Small intestine (tissue), 7 donors: ENCODE results near the gene PCTP. TPM values are rescaled to one million over a fixed set of nuclear protein-coding genes. Genes with fewer than 3 reads are reported as not detected.

ENCODE experiments used
- DNase-seq, 2 donors: peaks; one replicate each; pipeline versions ENCODE4 v3.0.0 to v3.0.0-alpha.2; 2013
- FAIRE-seq: peaks from 2 replicates; lab custom pipeline; 2012; peaks lifted over from hg19 to GRCh38; lab: Jason Lieb, UNC
- H3K27ac ChIP-seq, 3 donors: one replicate each; pipeline ENCODE4 v1.5.1; 2013; ENCODE audit warnings: low read length in 2 of 3, mild to moderate bottlenecking in 2 of 3, control low read depth in 1 of 3, inconsistent platforms in 1 of 3, low read depth in 1 of 3, moderate library complexity in 1 of 3
- H3K27me3 ChIP-seq, 3 donors: one replicate each; pipeline ENCODE4 v1.6.1; 2013; ENCODE audit warnings: low read length in 3 of 3, inconsistent platforms in 1 of 3; ENCODE audit not compliant: control insufficient read depth in 3 of 3, insufficient read depth in 3 of 3
- H3K36me3 ChIP-seq, 3 donors: one replicate each; pipeline ENCODE4 v1.6.1; 2013; ENCODE audit warnings: low read length in 3 of 3, inconsistent platforms in 1 of 3, low read depth in 1 of 3, mild to moderate bottlenecking in 1 of 3, moderate library complexity in 1 of 3; ENCODE audit not compliant: control insufficient read depth in 3 of 3, insufficient read depth in 2 of 3
- H3K4me1 ChIP-seq, 3 donors: one replicate each; pipeline ENCODE4 v1.6.1; 2013; ENCODE audit warnings: low read length in 2 of 3, inconsistent platforms in 1 of 3, low read depth in 1 of 3, mild to moderate bottlenecking in 1 of 3, moderate library complexity in 1 of 3; ENCODE audit not compliant: control insufficient read depth in 3 of 3, insufficient read depth in 2 of 3
- H3K4me3 ChIP-seq, 3 donors: one replicate each; pipeline ENCODE4 v1.5.1; 2013; ENCODE audit warnings: low read length in 3 of 3, control low read depth in 1 of 3, inconsistent platforms in 1 of 3, low read depth in 1 of 3, mild to moderate bottlenecking in 1 of 3, moderate library complexity in 1 of 3
- H3K9me3 ChIP-seq, 2 donors: one replicate each; pipeline ENCODE4 v1.6.1; 2013; ENCODE audit warnings: low read depth in 1 of 2, low read length in 1 of 2; ENCODE audit not compliant: control insufficient read depth in 2 of 2, insufficient read depth in 1 of 2
- WGBS, 3 donors: extraction: QIAGEN DNeasy Blood & Tissue Kit; methylation state at CpG; one replicate each; pipeline ENCODE4 v1.1.7; 2013; 5-methylcytosine and 5-hydroxymethylcytosine counted together
- polyA plus RNA-seq, 4 donors: library from polyadenylated mRNA; stranded (reverse) in 3 of 4; unstranded in 1 of 4; fragments of 200-250 nt in 3 of 4; fragments of 120-200 nt in 1 of 4; gene quantifications; one replicate each; pipeline versions ENCODE4 v1.2.1 to v1.2.3, GENCODE V29; 2013
- donor health status: healthy with polysubstance abuse.
- donor health status: control.
- donor health status: control.
- donor health status: Bipolar disorder and iron deficiency.
- donor health status: healthy.

The PCTP gene
- polyA plus RNA-seq, 4 donors = 22.4 to 33.5 (median 25.9) TPM

DNA sequence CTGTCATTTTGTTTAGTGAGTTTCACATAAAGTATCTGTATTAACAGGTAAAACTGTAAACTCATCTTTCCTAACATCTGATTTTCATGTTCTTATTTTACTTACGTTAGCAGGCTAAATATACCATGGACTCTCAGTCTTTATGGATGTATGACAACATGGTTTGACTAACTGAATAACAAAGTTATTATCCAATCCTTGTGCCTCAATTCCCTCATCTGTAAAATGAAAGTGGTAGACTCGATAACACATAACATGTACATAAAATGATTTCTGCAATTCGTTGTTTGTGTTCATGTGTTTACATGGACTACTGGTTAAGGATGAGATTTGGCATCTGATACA lies 9.5 kb upstream of the PCTP start:
- WGBS, 3 donors = 73 to 82% (median 80%) methylated on average over 3 of the region's 3 CpGs

DNA sequence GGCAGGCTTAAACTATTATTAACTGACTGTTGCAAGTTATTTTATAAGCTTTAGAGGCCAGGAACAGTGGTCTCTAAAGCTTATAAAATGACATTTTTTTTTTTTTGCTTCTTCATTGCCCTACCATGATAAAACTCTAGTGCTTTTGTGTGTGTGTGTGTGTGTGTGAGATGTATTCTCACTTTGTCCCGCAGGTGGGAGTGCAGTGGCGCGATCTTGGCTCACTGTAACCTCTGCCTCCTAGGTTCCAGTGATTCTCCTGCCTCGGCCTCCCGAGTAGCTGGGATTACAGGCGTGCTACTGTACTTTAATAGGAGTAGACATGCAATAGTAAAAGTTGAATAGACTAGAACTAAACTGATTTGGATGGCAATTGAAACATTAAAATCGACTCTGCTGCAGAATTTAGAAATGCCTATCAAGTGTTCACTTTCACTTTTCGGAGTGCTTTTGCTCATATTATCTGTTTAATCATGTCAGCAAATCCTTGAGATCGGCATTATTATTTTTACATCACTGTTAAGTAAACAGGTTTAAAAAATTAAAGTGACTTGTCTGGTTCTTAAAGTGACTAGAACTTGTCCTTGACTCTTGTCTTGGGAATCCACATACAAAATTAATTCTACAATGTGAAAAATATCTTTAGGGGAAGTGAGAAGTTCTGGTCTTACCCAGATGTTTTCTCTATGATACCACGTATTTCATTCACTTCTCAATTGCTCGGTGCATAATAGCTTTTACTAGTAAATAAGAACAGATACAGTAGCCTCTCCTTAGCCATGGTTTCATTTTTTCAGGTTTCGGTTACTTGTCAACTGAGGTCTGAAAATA lies 8.4 kb upstream of the PCTP start:
- no peak overlapping the region for H3K4me3 ChIP-seq
- no peaks in the 10 kb centered on the region for H3K9me3 ChIP-seq
- DNase-seq (no peak), FAIRE-seq (no peak)
- no peaks in the 10 kb centered on the region for H3K36me3 ChIP-seq
- H3K27me3 ChIP-seq = peaks cover 0 to 4% (median 2%) of the 10 kb centered on the region in 3 donors
- 66 to 76% (median 66%) methylated on average over 12 of the region's 12 CpGs for WGBS, 3 donors
- no peaks in the 10 kb centered on the region for H3K4me1 ChIP-seq
- H3K27ac ChIP-seq = no peak overlapping the region

More for the DNA sequence above, 9.5 kb upstream of the PCTP start:
- DNase-seq (no peak), FAIRE-seq (no peak)
- no peak overlapping the region for H3K4me3 ChIP-seq
- H3K27me3 ChIP-seq = peaks cover 0 to 4% (median 2%) of the 10 kb centered on the region in 3 donors
- no peaks in the 10 kb centered on the region for H3K4me1 ChIP-seq
- no peaks in the 10 kb centered on the region for H3K36me3 ChIP-seq
- no peaks in the 10 kb centered on the region for H3K9me3 ChIP-seq
- no peak overlapping the region for H3K27ac ChIP-seq

DNA sequence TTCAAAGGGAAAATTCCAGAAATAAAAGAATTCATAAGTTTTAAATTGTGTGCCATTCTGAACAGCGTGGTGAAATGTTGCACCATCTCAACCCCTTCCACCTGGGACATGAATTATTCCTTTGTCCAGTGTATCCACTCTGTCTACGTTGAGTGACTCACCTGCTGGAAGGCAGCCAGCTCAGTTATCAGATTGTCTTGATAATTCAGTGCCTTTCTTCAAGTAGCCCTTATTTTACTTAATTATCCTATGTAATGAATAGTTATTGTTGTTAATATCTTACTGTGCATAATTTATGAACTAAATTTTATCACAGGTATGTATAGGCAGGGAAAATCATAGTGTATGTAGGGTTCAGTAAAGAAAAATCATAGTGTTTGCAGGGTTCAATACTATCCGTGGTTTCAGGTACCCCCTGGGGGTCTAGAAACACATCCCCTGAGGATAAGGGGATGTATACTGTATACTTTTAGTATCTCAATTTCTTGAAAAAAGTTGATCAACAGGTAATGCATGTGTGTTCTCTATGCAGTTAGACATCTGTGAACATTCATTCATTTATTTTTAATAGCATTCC lies 7.7 kb upstream of the PCTP start:
- Histone ChIP-seq H3K27ac (no peak overlapping the region), H3K9me3 (no peaks in the 10 kb centered on the region), H3K36me3 (no peaks in the 10 kb centered on the region), H3K27me3 (peaks cover 0 to 2% (median under 1%) of the 10 kb centered on the region in 3 donors), H3K4me1 (no peaks in the 10 kb centered on the region), H3K4me3 (no peak overlapping the region)
- DNase-seq (peak; percentile 19 to 50), FAIRE-seq (no peak)
- 21 to 52% (median 30%) methylated on average over 3 of the region's 3 CpGs for WGBS, 3 donors

DNA sequence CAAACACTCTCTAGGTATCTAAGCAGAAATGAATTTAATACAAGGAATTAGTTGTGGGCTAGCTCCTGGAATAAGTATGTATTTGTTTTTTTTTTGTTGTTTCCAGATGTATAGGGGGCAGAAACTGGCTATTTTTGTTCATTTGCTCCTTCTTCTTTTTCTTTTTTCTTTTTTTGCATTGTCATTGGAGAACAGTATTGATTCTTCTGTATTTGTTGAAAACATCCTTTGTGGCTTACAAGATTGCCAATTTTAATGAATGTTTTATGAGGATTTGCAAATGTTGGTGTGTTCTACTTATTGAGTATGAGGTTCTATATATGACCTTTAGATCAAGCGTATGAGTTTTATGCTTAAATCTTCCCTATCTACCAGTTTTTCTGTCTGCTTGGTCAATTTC lies 5.6 kb upstream of the PCTP start:
- Histone ChIP-seq H3K9me3 (no peaks in the 10 kb centered on the region), H3K4me3 (no peak overlapping the region), H3K4me1 (no peaks in the 10 kb centered on the region), H3K36me3 (no peaks in the 10 kb centered on the region), H3K27ac (no peak overlapping the region), H3K27me3 (peaks cover 0 to 2% (median 0%) of the 10 kb centered on the region in 3 donors)
- FAIRE-seq (no peak), DNase-seq (no peak)
- 90 to 100% (median 94%) methylated on average over 1 of the region's 1 CpG for WGBS, 3 donors

DNA sequence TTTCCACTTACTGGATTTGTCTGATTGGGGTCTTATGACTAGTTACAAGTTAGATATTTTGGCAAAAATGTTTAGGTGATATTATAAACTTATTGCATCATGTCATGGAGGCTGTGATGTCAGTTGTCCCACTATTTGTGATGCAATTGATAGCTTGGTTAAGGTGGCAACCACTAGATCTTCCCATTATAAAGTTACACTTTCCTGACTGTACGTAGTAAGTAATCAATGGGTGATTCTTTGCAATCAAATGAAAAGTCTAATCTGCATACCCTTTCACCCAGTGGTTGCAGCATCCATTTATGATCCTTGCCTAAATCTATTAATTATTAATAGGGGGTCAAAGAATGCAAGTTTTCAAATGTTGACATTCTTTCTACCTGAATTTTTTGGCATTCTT lies 4.4 kb upstream of the PCTP start:
- 16 to 63% (median 39%) methylated on average over 1 of the region's 1 CpG for WGBS, 3 donors
- H3K4me3 ChIP-seq = no peak overlapping the region
- H3K36me3 ChIP-seq = no peaks in the 10 kb centered on the region
- no peaks in the 10 kb centered on the region for H3K9me3 ChIP-seq
- H3K4me1 ChIP-seq = peaks cover 0 to 2% (median 0%) of the 10 kb centered on the region in 3 donors
- no peaks in the 10 kb centered on the region for H3K27me3 ChIP-seq
- FAIRE-seq (no peak), DNase-seq (no peak)
- H3K27ac ChIP-seq = no peak overlapping the region

DNA sequence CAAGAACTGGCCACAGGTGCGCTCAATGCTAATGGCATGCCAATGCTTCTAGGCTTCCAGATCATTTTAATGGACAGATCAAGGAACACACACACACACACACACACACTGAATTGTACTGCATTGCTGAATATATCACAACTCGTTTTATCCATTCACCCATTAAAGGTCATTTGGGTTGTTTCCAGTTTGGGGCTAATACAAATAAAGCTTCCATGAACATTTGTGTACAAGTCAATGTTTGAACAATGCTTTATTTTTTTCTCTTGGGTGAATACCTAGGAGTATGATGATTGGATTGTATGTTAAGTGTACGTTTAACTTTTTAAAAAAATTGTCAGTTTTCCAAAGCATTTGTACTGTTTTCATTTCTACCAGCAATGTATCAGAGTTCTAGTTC lies 3.6 kb upstream of the PCTP start:
- Histone ChIP-seq H3K4me3 (no peak overlapping the region), H3K4me1 (peaks cover 0 to 8% (median 6%) of the 10 kb centered on the region in 3 donors), H3K9me3 (no peaks in the 10 kb centered on the region), H3K27ac (no peak overlapping the region), H3K36me3 (no peaks in the 10 kb centered on the region), H3K27me3 (no peaks in the 10 kb centered on the region)
- 60 to 66% (median 63%) methylated on average over 3 of the region's 3 CpGs for WGBS, 3 donors
- FAIRE-seq = no peak
- DNase-seq = no peak

DNA sequence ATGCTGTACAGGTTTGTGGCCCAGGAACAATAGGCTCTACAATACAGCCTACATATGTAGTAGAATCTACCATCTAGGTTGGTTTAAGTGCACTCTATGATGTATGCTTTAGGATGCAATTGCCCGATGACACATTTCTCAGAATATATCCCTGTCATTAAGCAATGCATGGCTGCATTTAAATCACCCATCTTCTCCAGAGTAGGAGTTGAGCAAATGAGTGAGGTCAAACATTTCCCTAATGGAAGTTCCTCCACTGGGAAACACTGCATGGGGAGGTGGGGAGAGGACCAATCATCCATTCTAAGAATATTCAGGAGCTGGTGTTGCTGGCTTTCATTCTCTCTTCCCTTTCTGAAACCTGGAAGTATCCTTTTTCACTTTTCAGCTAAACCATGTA lies 2.0 kb upstream of the PCTP start:
- Histone ChIP-seq H3K9me3 (no peaks in the 10 kb centered on the region), H3K27ac (no peak overlapping the region), H3K36me3 (peaks cover 0 to 3% (median 0%) of the 10 kb centered on the region in 3 donors), H3K4me1 (peaks cover 0 to 8% (median 6%) of the 10 kb centered on the region in 3 donors), H3K4me3 (no peak overlapping the region), H3K27me3 (no peaks in the 10 kb centered on the region)
- FAIRE-seq (no peak), DNase-seq (no peak)
- WGBS, 3 donors = 92 to 96% (median 96%) methylated on average over 1 of the region's 1 CpG

DNA sequence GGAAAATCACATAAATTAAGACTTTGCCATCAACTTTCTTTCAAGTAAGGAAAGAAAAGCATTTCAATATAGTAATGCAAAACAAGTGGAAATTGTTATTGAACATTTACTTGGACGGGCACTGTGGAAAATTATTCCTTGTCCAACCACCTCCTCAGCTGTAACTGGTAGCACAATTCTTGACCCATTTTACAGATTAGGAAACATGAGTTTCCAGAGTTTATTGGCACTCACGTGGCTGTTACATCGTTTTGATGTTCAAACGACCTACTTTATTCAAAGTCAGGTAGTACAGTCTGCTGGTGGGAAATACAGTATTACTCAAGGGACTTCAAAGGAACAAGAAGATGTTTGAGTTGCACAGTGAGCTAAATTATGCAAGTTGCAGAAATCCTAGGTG lies 866 bp upstream of the PCTP start:
- Histone ChIP-seq H3K27ac (no peak overlapping the region), H3K36me3 (peaks cover 0 to 3% (median 0%) of the 10 kb centered on the region in 3 donors), H3K27me3 (no peaks in the 10 kb centered on the region), H3K9me3 (no peaks in the 10 kb centered on the region), H3K4me1 (peaks cover 0 to 8% (median 6%) of the 10 kb centered on the region in 3 donors), H3K4me3 (no peak overlapping the region)
- WGBS, 3 donors = 72 to 79% (median 76%) methylated on average over 4 of the region's 4 CpGs
- FAIRE-seq = no peak
- DNase-seq = no peak
